Measurements from ENCODE around the gene PRND.
"Not testable (repeated sequence)": the region's sequence is repeated elsewhere in the genome, so short reads cannot be mapped to it uniquely, and the experiment has no call there.

Gene PRND

DNA sequence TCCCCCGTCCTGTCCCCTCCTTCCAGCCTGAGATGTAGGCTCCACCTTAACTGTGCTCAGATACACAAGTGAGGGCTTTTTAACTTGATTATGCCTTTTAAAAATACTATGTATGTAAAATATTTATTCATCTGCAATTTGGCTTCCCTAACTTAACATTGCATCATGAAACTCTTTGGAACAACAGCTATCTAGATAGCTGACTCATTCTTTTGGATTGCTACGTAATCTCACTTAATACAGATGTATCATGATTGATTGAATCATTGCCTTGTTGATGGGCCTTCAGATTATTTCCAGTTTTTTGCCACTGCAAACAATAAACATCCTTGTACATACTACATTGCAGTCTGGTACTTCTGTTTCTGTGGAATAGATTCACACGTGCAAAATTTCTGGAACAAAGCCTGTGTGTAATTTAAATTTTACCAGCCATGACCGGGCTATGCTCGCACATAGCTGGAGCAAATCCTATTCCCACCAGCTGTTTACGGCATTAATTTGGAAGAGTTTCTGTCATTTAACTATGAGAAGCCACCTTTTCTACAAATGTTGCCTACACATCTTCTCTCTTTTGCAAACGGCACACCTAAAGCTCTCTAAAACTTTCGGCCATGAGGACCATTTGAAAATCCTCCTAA lies 6.5 kb downstream of the PRND start:
- Histone ChIP-seq H3K36me3 (ENCODE audit: control insufficient read depth in 2 of 2, insufficient read depth in 2 of 2, low read length in 2 of 2) (no peaks in the 10 kb centered on the region), H3K27ac (ENCODE audit: low read depth in 2 of 2, low read length in 2 of 2) (no peak overlapping the region), H3K27me3 (ENCODE audit: control insufficient read depth in 2 of 2, insufficient read depth in 2 of 2, low read length in 2 of 2) (no peaks in the 10 kb centered on the region), H3K4me3 (ENCODE audit: low read length in 2 of 2) (no peak overlapping the region), H3K4me1 (ENCODE audit: control insufficient read depth in 2 of 2, insufficient read depth in 2 of 2, low read length in 2 of 2) (no peaks in the 10 kb centered on the region), H3K9ac (ENCODE audit: low read depth in 1 of 2, low read length in 2 of 2) (no peak overlapping the region), H3K9me3 (ENCODE audit: control insufficient read depth in 2 of 2, low read length in 2 of 2) (no peaks in the 10 kb centered on the region)

DNA sequence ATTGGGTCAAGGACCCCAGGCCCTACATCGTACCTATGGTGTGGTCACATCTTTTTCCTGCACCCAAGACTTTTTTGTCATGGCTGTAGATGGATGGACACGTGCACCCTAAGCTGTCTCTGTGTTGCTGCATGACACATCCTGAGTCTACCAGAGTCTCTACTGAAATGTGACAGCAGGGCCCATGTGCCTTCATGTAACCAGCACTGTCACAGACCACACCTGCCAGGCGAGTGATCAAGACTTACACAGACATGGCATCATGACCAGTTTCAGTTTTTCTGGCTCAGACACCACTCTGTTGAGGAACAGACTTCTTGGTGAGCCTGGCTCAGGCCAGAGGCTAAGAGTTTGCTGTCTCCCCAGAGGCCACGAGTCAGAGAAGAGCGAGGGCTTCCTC lies 7.6 kb downstream of the PRND start:
- H3K27me3 ChIP-seq (ENCODE audit: control insufficient read depth in 2 of 2, insufficient read depth in 2 of 2, low read length in 2 of 2), result no peaks in the 10 kb centered on the region
- H3K9ac ChIP-seq (ENCODE audit: low read depth in 1 of 2, low read length in 2 of 2), result no peak overlapping the region

GRCh38 chr20:4730780-4731179 lies 9.1 kb downstream of the PRND start:
- no peak overlapping the region for H3K9ac ChIP-seq (ENCODE audit: low read depth in 1 of 2, low read length in 2 of 2)
- H3K9me3 ChIP-seq (ENCODE audit: control insufficient read depth in 2 of 2, low read length in 2 of 2), result no peaks in the 10 kb centered on the region
- no peak overlapping the region for H3K4me3 ChIP-seq (ENCODE audit: low read length in 2 of 2)
- H3K27ac ChIP-seq (ENCODE audit: low read depth in 2 of 2, low read length in 2 of 2), result no peak overlapping the region
- H3K27me3 ChIP-seq (ENCODE audit: control insufficient read depth in 2 of 2, insufficient read depth in 2 of 2, low read length in 2 of 2), result no peaks in the 10 kb centered on the region
- no peaks in the 10 kb centered on the region for H3K36me3 ChIP-seq (ENCODE audit: control insufficient read depth in 2 of 2, insufficient read depth in 2 of 2, low read length in 2 of 2)
- H3K4me1 ChIP-seq (ENCODE audit: control insufficient read depth in 2 of 2, insufficient read depth in 2 of 2, low read length in 2 of 2), result no peaks in the 10 kb centered on the region

More for the DNA sequence above, 7.6 kb downstream of the PRND start:
- Histone ChIP-seq H3K4me1 (ENCODE audit: control insufficient read depth in 2 of 2, insufficient read depth in 2 of 2, low read length in 2 of 2) (no peaks in the 10 kb centered on the region), H3K27ac (ENCODE audit: low read depth in 2 of 2, low read length in 2 of 2) (no peak overlapping the region), H3K4me3 (ENCODE audit: low read length in 2 of 2) (no peak overlapping the region), H3K36me3 (ENCODE audit: control insufficient read depth in 2 of 2, insufficient read depth in 2 of 2, low read length in 2 of 2) (no peaks in the 10 kb centered on the region), H3K9me3 (ENCODE audit: control insufficient read depth in 2 of 2, low read length in 2 of 2) (no peaks in the 10 kb centered on the region)

DNA sequence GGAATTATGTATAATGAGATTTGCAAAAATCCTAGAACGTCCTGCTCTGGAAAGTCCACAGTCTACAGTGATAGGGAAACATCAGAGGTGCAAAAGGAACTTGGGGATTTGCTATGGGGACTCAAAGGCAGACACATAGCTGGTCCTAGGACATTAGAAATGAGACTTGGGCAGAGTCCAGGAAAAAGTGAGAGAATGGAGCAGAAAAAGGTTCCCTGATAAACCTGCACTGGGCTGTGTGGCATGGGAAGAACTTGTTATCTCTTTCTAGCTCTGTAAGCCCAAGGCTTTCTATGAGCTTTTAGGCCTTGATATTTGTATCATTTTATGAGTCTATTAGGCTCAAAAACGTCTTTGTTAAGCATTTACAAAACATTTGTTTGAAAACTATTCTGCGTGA lies 15.2 kb downstream of the PRND start:
- Histone ChIP-seq H3K36me3 (ENCODE audit: control insufficient read depth in 2 of 2, insufficient read depth in 2 of 2, low read length in 2 of 2) (no peaks in the 10 kb centered on the region), H3K9ac (ENCODE audit: low read depth in 1 of 2, low read length in 2 of 2) (no peak overlapping the region), H3K9me3 (ENCODE audit: control insufficient read depth in 2 of 2, low read length in 2 of 2) (no peaks in the 10 kb centered on the region), H3K4me3 (ENCODE audit: low read length in 2 of 2) (no peak overlapping the region), H3K4me1 (ENCODE audit: control insufficient read depth in 2 of 2, insufficient read depth in 2 of 2, low read length in 2 of 2) (no peaks in the 10 kb centered on the region), H3K27me3 (ENCODE audit: control insufficient read depth in 2 of 2, insufficient read depth in 2 of 2, low read length in 2 of 2) (no peaks in the 10 kb centered on the region), H3K27ac (ENCODE audit: low read depth in 2 of 2, low read length in 2 of 2) (no peak overlapping the region)

DNA sequence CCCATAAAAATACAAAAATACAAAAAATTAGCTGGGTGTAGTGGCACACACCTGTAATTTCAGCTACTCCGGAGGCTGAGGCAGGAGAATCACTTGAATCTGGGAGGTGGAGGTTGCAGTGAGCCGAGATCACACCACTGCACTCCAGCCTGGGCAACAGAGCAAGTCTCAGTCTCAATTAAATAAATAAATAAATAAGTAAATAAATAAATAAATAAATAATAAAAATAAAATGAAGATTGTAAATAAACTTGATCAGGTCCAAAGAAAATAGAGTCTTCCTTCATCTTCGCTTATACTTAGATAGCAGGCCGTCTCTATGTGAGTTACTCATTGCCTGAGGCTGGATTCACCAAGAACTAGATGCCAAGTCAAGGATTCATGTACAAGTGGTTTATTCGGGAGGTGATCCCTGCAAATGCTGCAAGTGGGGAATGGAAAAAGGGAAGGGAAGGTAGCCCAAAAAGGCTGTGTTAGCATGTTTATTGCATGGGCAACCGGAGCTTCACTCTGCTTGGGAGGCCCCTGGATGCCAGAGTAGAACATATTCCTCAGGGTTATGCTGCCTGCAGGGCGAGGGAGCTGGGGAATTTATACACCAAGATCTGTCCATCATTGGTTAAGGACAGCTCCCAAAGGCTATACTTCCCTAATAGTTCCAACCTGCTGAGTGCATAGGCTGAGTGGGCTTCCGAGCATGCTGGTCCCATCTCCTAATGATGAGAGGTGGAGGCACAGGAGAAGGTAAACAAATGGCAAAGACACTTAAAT lies 16.3 kb downstream of the PRND start:
- Histone ChIP-seq H3K4me1 (ENCODE audit: control insufficient read depth in 2 of 2, insufficient read depth in 2 of 2, low read length in 2 of 2) (no peaks in the 10 kb centered on the region), H3K4me3 (ENCODE audit: low read length in 2 of 2) (no peak overlapping the region), H3K9me3 (ENCODE audit: control insufficient read depth in 2 of 2, low read length in 2 of 2) (no peaks in the 10 kb centered on the region), H3K27ac (ENCODE audit: low read depth in 2 of 2, low read length in 2 of 2) (no peak overlapping the region), H3K9ac (ENCODE audit: low read depth in 1 of 2, low read length in 2 of 2) (no peak overlapping the region), H3K27me3 (ENCODE audit: control insufficient read depth in 2 of 2, insufficient read depth in 2 of 2, low read length in 2 of 2) (no peaks in the 10 kb centered on the region), H3K36me3 (ENCODE audit: control insufficient read depth in 2 of 2, insufficient read depth in 2 of 2, low read length in 2 of 2) (no peaks in the 10 kb centered on the region)

DNA sequence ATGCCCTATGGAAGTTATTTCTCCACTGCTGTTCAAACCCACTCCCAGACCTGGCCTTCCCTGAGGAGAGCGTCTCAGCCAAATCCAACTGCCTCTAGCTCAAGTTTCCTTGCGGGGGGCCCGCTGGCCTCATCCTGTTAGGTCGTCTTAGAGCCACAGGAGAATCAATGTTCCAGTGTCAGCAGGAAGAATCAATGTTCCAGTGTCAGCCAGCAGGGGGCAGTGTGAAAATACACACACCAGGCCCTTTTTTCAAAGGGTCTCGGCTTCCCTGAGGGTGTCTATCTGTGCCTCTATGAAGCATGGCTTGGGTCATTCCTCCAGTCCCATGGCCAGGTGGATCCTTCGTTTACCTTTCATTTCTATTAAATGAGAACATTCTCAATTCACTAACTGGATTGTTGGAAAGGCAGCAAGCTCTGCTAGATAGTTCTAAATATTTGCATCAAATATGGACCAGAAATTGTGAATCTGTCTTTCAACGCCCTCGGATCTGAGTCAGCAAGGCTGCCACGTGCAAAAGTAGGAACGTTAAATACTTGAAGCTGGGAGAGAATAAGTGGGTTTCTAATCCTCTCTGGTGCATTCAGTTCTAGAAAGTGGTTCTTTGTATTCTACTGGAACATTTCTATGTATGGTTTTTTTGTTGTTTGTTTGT lies 19.2 kb downstream of the PRND start:
- H3K4me1 ChIP-seq (ENCODE audit: control insufficient read depth in 2 of 2, insufficient read depth in 2 of 2, low read length in 2 of 2), result no peaks in the 10 kb centered on the region
- H3K36me3 ChIP-seq (ENCODE audit: control insufficient read depth in 2 of 2, insufficient read depth in 2 of 2, low read length in 2 of 2), result no peaks in the 10 kb centered on the region
- no peak overlapping the region for H3K27ac ChIP-seq (ENCODE audit: low read depth in 2 of 2, low read length in 2 of 2)
- H3K9me3 ChIP-seq (ENCODE audit: control insufficient read depth in 2 of 2, low read length in 2 of 2), result no peaks in the 10 kb centered on the region
- H3K9ac ChIP-seq (ENCODE audit: low read depth in 1 of 2, low read length in 2 of 2), result no peak overlapping the region
- H3K4me3 ChIP-seq (ENCODE audit: low read length in 2 of 2), result no peak overlapping the region
- peaks cover 0 to 3% of the 10 kb centered on the region in 2 donors for H3K27me3 ChIP-seq (ENCODE audit: control insufficient read depth in 2 of 2, insufficient read depth in 2 of 2, low read length in 2 of 2)

DNA sequence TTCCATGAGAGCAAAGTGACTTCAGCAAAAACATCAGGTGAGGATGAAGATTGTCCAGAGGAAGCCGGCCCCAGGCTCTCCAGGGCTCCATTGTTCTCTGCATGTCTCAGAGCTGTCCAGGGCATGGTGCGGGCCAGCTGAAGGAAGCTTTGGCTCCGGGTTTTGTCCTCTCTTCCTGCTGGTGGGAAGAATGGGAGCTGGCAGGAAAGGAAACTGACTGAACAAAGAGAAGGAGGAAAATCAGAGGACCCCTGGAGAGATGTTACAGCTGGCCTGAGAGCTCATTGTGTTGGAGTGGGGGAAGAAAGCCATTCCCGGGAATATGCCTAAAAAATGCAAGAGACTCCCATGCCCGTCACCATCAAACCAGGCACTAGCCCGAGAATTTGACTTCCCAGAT lies 27.1 kb downstream of the PRND start:
- H3K4me1 ChIP-seq (ENCODE audit: control insufficient read depth in 2 of 2, insufficient read depth in 2 of 2, low read length in 2 of 2), result no peaks in the 10 kb centered on the region
- H3K9ac ChIP-seq (ENCODE audit: low read depth in 1 of 2, low read length in 2 of 2), result no peak overlapping the region
- peaks cover 6 to 10% of the 10 kb centered on the region in 2 donors for H3K27me3 ChIP-seq (ENCODE audit: control insufficient read depth in 2 of 2, insufficient read depth in 2 of 2, low read length in 2 of 2)
- no peaks in the 10 kb centered on the region for H3K9me3 ChIP-seq (ENCODE audit: control insufficient read depth in 2 of 2, low read length in 2 of 2)
- no peaks in the 10 kb centered on the region for H3K36me3 ChIP-seq (ENCODE audit: control insufficient read depth in 2 of 2, insufficient read depth in 2 of 2, low read length in 2 of 2)
- no peak overlapping the region for H3K4me3 ChIP-seq (ENCODE audit: low read length in 2 of 2)
- no peak overlapping the region for H3K27ac ChIP-seq (ENCODE audit: low read depth in 2 of 2, low read length in 2 of 2)

- Histone ChIP-seq H3K9me3 (ENCODE audit: control insufficient read depth in 2 of 2, low read length in 2 of 2) (no peaks in the 10 kb centered on the region), H3K4me3 (ENCODE audit: low read length in 2 of 2) (no peak overlapping the region), H3K4me1 (ENCODE audit: control insufficient read depth in 2 of 2, insufficient read depth in 2 of 2, low read length in 2 of 2) (no peaks in the 10 kb centered on the region), H3K27me3 (ENCODE audit: control insufficient read depth in 2 of 2, insufficient read depth in 2 of 2, low read length in 2 of 2) (peaks cover 6 to 10% of the 10 kb centered on the region in 2 donors), H3K9ac (ENCODE audit: low read depth in 1 of 2, low read length in 2 of 2) (no peak overlapping the region), H3K36me3 (ENCODE audit: control insufficient read depth in 2 of 2, insufficient read depth in 2 of 2, low read length in 2 of 2) (no peaks in the 10 kb centered on the region), H3K27ac (ENCODE audit: low read depth in 2 of 2, low read length in 2 of 2) (no peak overlapping the region)
These were observed 27.6 kb downstream of the PRND start for GRCh38 chr20:4749326-4749725.

- Histone ChIP-seq H3K9me3 (ENCODE audit: control insufficient read depth in 2 of 2, low read length in 2 of 2) (no peaks in the 10 kb centered on the region), H3K4me3 (ENCODE audit: low read length in 2 of 2) (no peak overlapping the region), H3K27me3 (ENCODE audit: control insufficient read depth in 2 of 2, insufficient read depth in 2 of 2, low read length in 2 of 2) (peaks cover 6 to 10% of the 10 kb centered on the region in 2 donors), H3K4me1 (ENCODE audit: control insufficient read depth in 2 of 2, insufficient read depth in 2 of 2, low read length in 2 of 2) (no peaks in the 10 kb centered on the region), H3K9ac (ENCODE audit: low read depth in 1 of 2, low read length in 2 of 2) (no peak overlapping the region), H3K36me3 (ENCODE audit: control insufficient read depth in 2 of 2, insufficient read depth in 2 of 2, low read length in 2 of 2) (no peaks in the 10 kb centered on the region), H3K27ac (ENCODE audit: low read depth in 2 of 2, low read length in 2 of 2) (no peak overlapping the region)
These were observed 28.7 kb downstream of the PRND start for GRCh38 chr20:4750381-4750780.

DNA sequence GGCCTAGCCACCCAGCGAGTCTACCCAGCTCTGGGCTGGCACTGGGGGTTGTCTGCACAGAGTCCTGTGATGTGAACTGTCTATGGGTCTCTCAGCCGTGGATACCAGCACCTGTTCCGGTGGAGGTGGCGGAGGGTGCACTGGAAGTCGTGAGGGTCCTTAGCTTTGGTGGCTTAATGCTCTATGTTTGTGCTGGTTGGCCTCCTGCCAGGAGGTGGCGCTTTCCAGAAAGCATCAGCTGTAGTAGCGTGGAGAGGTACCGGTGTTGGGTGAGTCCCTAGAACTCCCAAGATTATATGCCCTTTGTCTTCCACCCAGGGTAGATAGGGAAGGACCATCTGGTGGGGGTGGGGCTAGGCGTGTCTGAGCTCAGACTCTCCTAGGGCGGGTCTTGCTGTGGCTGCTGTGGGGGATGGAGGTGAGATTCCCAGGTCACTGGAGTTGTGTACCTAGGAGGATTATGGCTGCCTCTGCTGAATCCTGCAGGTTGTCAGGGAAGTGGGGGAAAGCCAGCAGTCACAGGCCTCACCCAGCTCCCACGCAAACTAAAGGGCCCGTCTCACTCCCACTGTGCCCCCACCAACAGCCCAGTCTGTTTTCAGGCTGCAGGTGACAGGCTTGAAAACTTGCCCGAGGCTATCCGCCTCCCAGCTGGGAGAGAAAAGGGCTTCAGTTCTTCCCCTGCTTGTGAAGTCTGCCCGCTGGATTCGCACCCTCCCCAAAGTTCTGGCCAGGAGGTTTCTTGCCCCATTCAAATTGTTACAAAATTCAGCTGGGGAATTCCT lies 37.6 kb downstream of the PRND start:
- H3K9ac ChIP-seq (ENCODE audit: low read depth in 1 of 2, low read length in 2 of 2); H3K36me3 ChIP-seq (ENCODE audit: control insufficient read depth in 2 of 2, insufficient read depth in 2 of 2, low read length in 2 of 2); H3K27ac ChIP-seq (ENCODE audit: low read depth in 2 of 2, low read length in 2 of 2); H3K9me3 ChIP-seq (ENCODE audit: control insufficient read depth in 2 of 2, low read length in 2 of 2); H3K4me1 ChIP-seq (ENCODE audit: control insufficient read depth in 2 of 2, insufficient read depth in 2 of 2, low read length in 2 of 2); H3K4me3 ChIP-seq (ENCODE audit: low read length in 2 of 2); H3K27me3 ChIP-seq (ENCODE audit: control insufficient read depth in 2 of 2, insufficient read depth in 2 of 2, low read length in 2 of 2): not testable (repeated sequence)

Measured in mucosa of rectum (tissue), 2 donors.